ENCODE measurements around the gene VNN1.
"Not testable (repeated sequence)": the region's sequence is repeated elsewhere in the genome, so short reads cannot be mapped to it uniquely, and the experiment has no call there.

VNN1 gene

GRCh38 chr6:132669690-132670291, 44.1 kb downstream of the VNN1 start:
- no peak for DNase-seq (ENCODE audit: low read depth)

GRCh38 chr6:132666118-132666517, 47.7 kb downstream of the VNN1 start:
- DNase-seq (ENCODE audit: low read depth), result no peak

GRCh38 chr6:132664309-132665034, 49.4 kb downstream of the VNN1 start:
- DNase-seq (ENCODE audit: low read depth), result no peak

GRCh38 chr6:132663661-132664060, 50.2 kb downstream of the VNN1 start:
- no peak for DNase-seq (ENCODE audit: low read depth)

- no peak for DNase-seq (ENCODE audit: low read depth)
Measured at GRCh38 chr6:132661906-132662305, 51.9 kb downstream of the VNN1 start.

GRCh38 chr6:132659082-132659481, 54.8 kb downstream of the VNN1 start, which contains the start of gene TAAR1:
TSS of gene TAAR1 (minus strand) at chr6:132659182. CDS start at chr6:132646003, 13,179 bp downstream.
- no peak for DNase-seq (ENCODE audit: low read depth)

- no peak for DNase-seq (ENCODE audit: low read depth)
Measured at GRCh38 chr6:132651062-132651461, 62.8 kb downstream of the VNN1 start.

GRCh38 chr6:132650429-132650828, 63.4 kb downstream of the VNN1 start:
- no peak for DNase-seq (ENCODE audit: low read depth)

GRCh38 chr6:132648828-132649227, 65.0 kb downstream of the VNN1 start:
- no peak for DNase-seq (ENCODE audit: low read depth)

GRCh38 chr6:132648356-132648755, 65.5 kb downstream of the VNN1 start:
- no peak for DNase-seq (ENCODE audit: low read depth)

GRCh38 chr6:132643547-132643946, 70.3 kb downstream of the VNN1 start:
- no peak for DNase-seq (ENCODE audit: low read depth)

GRCh38 chr6:132637135-132637534, 76.7 kb downstream of the VNN1 start:
- not testable (repeated sequence) for DNase-seq (ENCODE audit: low read depth)

GRCh38 chr6:132635906-132636305, 77.9 kb downstream of the VNN1 start:
- DNase-seq (ENCODE audit: low read depth), result not testable (repeated sequence)

- DNase-seq (ENCODE audit: low read depth), result not testable (repeated sequence)
Measured at GRCh38 chr6:132635288-132635687, 78.6 kb downstream of the VNN1 start.

GRCh38 chr6:132634796-132635195, 79.1 kb downstream of the VNN1 start:
- no peak for DNase-seq (ENCODE audit: low read depth)

- DNase-seq (ENCODE audit: low read depth), result no peak
Measured at GRCh38 chr6:132633362-132633761, 80.5 kb downstream of the VNN1 start.

Measured in CMK (cell line).